SIG-M5 treated with dmso at 0.1 percent for 504 hours (cell line): ENCODE results near the gene BZW1.
A peak's percentile ranks its signal among the peaks of the same experiment; 100 is the strongest.

ENCODE experiments used
- DNase-seq: peaks from one replicate; lab custom pipeline; 2025; ENCODE audit not compliant: unreplicated experiment; lab: John Stamatoyannopoulos, UW

The BZW1 gene

GRCh38 chr2:200829258-200829655, 17.5 kb downstream of the BZW1 start:
- no peak for DNase-seq

- DNase-seq: no peak
Observed at GRCh38 chr2:200834701-200835100, 23.0 kb downstream of the BZW1 start.

- no peak for DNase-seq
Observed at GRCh38 chr2:200839513-200839912, 27.8 kb downstream of the BZW1 start.

GRCh38 chr2:200843993-200844948, 32.6 kb downstream of the BZW1 start:
- no peak for DNase-seq

GRCh38 chr2:200845194-200845593, 33.5 kb downstream of the BZW1 start:
- DNase-seq: no peak

GRCh38 chr2:200845669-200846325, 34.1 kb downstream of the BZW1 start:
- no peak for DNase-seq

- no peak for DNase-seq
Observed at GRCh38 chr2:200847269-200847668, 35.6 kb downstream of the BZW1 start.

GRCh38 chr2:200847939-200848338, 36.2 kb downstream of the BZW1 start:
- no peak for DNase-seq

- no peak for DNase-seq
Observed at GRCh38 chr2:200850512-200851256, 39.0 kb downstream of the BZW1 start.

- DNase-seq: no peak
Observed at GRCh38 chr2:200851398-200852248, 39.9 kb downstream of the BZW1 start.

GRCh38 chr2:200852605-200853004, 40.9 kb downstream of the BZW1 start:
- DNase-seq: no peak

- no peak for DNase-seq
Observed at GRCh38 chr2:200856806-200857205, 45.1 kb downstream of the BZW1 start.

GRCh38 chr2:200860092-200860795, 48.5 kb downstream of the BZW1 start:
- DNase-seq: no peak

- DNase-seq: no peak
Observed at GRCh38 chr2:200861617-200862155, 50.0 kb downstream of the BZW1 start.

GRCh38 chr2:200862532-200863000, 50.9 kb downstream of the BZW1 start:
- DNase-seq: peak; percentile 61

GRCh38 chr2:200863782-200864175, 52.1 kb downstream of the BZW1 start:
- DNase-seq: peak; percentile 67

GRCh38 chr2:200864176-200865034, 52.7 kb downstream of the BZW1 start, which contains the start of gene CLK1:
TSS of gene CLK1 (minus strand) at chr2:200864658. CDS start at chr2:200861862, 2,796 bp downstream.
- DNase-seq: peak; percentile 90

- DNase-seq: no peak
Observed at GRCh38 chr2:200869014-200869413, 57.3 kb downstream of the BZW1 start.

- DNase-seq: no peak
Observed at GRCh38 chr2:200871151-200871550, 59.4 kb downstream of the BZW1 start.
